GM19467 (cell line): ENCODE measurements around the gene RFX7.

Experiments used
- ATAC-seq: cut with Tn5 transposase; IDR thresholded peaks from one replicate; pipeline ENCODE4 v1.9.1; 2021; ENCODE audit warnings: mild to moderate bottlenecking, moderate library complexity; ENCODE audit not compliant: unreplicated experiment

RFX7 gene

GRCh38 chr15:56244811-56245576, 1.3 kb upstream of the RFX7 start:
- ATAC-seq: no peak

- ATAC-seq: no peak
These were observed 545 bp upstream of the RFX7 start for GRCh38 chr15:56244038-56244810.

- no peak for ATAC-seq
These were observed 1.0 kb downstream of the RFX7 start for GRCh38 chr15:56242576-56243162.

- no peak for ATAC-seq
These were observed 2.1 kb downstream of the RFX7 start for GRCh38 chr15:56241374-56242105.

GRCh38 chr15:56240390-56240789, 3.3 kb downstream of the RFX7 start:
- no peak for ATAC-seq

- no peak for ATAC-seq
These were observed 7.5 kb downstream of the RFX7 start for GRCh38 chr15:56236197-56236596.

GRCh38 chr15:56234804-56235203, 8.9 kb downstream of the RFX7 start:
- ATAC-seq: no peak

- ATAC-seq: no peak
These were observed 10.1 kb downstream of the RFX7 start for GRCh38 chr15:56233549-56233948.

GRCh38 chr15:56232058-56232457, 11.6 kb downstream of the RFX7 start:
- ATAC-seq: no peak

GRCh38 chr15:56228854-56229253, 14.8 kb downstream of the RFX7 start:
- ATAC-seq: no peak

GRCh38 chr15:56228352-56228751, 15.3 kb downstream of the RFX7 start:
- no peak for ATAC-seq

GRCh38 chr15:56227780-56228179, 15.9 kb downstream of the RFX7 start:
- no peak for ATAC-seq

GRCh38 chr15:56227306-56227705, 16.4 kb downstream of the RFX7 start:
- ATAC-seq: no peak

GRCh38 chr15:56225520-56225919, 18.2 kb downstream of the RFX7 start:
- ATAC-seq: no peak

GRCh38 chr15:56222302-56222701, 21.4 kb downstream of the RFX7 start:
- no peak for ATAC-seq

- no peak for ATAC-seq
These were observed 26.3 kb downstream of the RFX7 start for GRCh38 chr15:56217341-56217740.

GRCh38 chr15:56215769-56216168, 27.9 kb downstream of the RFX7 start:
- ATAC-seq: no peak

- ATAC-seq: no peak
These were observed 31.6 kb downstream of the RFX7 start for GRCh38 chr15:56211960-56212550.

- ATAC-seq: no peak
These were observed 32.6 kb downstream of the RFX7 start for GRCh38 chr15:56211064-56211463.

- no peak for ATAC-seq
These were observed 35.0 kb downstream of the RFX7 start for GRCh38 chr15:56208641-56209155.

- ATAC-seq: no peak
These were observed 35.5 kb downstream of the RFX7 start for GRCh38 chr15:56208185-56208584.
